HG03575 (cell line): ENCODE data around the gene KLB.
"Not testable (repeated sequence)": the region's sequence is repeated elsewhere in the genome, so short reads cannot be mapped to it uniquely, and the experiment has no call there.

ENCODE experiments used
- ATAC-seq: cut with Tn5 transposase; IDR thresholded peaks from one replicate; pipeline ENCODE4 v1.9.1; 2021; ENCODE audit not compliant: unreplicated experiment, insufficient number of reproducible peaks, low FRiP score; ENCODE audit errors: extremely low read depth

The KLB gene

DNA sequence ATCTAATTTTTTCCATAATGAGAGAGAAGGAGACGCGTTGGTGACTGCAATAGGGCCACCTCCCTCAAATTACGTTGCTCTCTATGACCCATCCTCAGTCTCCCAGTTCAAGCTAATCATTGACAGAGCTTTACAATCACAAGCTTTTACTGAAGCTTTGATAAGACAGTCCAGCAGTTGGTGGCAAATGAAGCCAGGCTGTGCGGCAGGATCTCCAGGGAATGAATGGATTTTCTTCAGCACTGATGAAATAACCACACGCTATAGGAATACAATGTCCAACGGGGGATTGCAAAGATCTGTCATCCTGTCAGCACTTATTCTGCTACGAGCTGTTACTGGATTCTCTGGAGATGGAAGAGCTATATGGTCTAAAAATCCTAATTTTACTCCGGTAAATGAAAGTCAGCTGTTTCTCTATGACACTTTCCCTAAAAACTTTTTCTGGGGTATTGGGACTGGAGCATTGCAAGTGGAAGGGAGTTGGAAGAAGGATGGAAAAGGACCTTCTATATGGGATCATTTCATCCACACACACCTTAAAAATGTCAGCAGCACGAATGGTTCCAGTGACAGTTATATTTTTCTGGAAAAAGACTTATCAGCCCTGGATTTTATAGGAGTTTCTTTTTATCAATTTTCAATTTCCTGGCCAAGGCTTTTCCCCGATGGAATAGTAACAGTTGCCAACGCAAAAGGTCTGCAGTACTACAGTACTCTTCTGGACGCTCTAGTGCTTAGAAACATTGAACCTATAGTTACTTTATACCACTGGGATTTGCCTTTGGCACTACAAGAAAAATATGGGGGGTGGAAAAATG, at the start of gene KLB:
KLB (plus strand) TSS at position 168 of the 821 bp plus-strand sequence; CDS start at position 188, 20 bp downstream.
- ATAC-seq: no peak

DNA sequence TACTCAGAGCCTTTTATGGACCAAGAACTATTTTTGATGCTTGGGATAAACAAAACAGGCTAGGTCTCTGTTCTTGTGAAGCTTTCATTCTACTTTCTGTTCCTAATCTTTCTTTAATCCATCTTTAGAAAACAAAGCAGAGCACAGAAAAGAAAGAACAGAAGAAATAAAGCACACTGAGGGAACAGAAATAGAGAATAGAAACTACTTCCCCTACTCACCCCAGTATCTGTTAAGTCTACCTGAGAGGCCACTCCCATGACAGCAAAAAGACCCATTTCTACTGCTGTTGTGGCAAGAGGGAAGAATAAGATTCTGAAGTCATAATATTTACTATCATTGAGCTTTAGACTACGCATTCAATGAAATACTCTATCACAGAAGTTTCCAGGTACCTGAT, 49.7 kb upstream of the KLB start:
- ATAC-seq: no peak

DNA sequence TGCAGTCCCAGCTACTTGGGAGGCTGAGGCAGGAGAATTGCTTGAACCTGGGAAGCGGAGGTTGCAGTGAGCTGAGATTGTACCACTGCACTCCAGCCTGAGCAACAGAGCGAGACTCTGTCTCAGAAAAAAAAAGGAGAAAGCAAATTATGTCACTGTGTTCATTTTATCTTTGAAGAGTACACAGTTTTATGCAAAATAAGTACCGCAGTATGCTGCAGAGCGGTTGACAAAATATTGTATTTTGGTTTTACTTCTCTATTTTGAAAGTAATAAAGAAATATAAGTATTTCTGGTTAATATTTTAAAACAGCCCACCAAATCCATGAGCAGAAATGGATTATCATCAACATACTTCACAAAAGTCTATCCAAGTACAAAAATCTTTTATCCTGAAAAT, 46.1 kb upstream of the KLB start:
- not testable (repeated sequence) for ATAC-seq

DNA sequence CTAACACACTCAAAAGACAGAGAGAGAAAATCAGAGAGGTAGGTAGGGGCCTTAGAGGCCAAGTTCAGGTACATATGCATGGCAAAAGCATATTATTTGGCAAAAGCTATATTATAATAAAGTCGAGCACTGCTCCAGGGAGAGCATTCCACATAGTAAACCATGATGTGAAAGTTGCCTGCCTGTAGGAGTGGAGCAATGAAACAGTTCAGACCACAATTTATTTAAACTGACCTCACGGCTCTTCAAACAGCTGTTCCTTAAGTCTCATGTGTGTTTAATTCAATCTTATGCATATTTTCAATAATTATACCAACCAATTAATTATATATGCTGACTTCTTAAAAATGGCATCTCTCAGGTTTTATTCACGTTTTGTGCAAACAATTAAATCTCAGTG, 43.9 kb upstream of the KLB start:
- no peak for ATAC-seq

DNA sequence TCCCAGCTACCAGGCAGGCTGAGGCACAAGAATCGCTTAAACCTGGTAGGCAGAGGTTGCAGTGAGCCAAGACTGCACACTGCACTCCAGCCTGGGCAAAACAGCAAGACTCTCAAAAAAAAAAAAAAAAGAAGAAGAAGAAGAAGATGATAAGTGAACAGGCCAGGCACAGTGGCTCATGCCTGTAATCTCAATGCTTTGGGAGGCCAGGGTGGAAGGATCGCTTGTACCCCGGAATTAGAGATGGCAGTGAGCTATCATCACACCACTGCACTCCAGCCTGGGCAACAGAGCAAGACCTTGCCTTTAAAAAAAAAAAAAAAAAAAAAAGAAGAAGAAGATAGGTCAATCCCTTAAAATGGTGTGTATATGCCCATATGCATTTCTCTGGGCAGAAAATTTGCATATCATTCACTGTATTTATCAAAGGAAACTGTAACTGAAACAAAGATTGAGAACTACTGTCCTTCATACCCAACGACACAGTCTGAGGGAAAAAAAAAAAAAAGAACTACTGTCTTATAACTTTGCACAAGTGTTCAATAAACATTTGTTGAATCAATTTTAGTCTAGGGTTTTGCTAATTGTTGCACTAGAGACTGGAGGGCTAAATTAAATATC, 42.8 kb upstream of the KLB start:
- no peak for ATAC-seq

DNA sequence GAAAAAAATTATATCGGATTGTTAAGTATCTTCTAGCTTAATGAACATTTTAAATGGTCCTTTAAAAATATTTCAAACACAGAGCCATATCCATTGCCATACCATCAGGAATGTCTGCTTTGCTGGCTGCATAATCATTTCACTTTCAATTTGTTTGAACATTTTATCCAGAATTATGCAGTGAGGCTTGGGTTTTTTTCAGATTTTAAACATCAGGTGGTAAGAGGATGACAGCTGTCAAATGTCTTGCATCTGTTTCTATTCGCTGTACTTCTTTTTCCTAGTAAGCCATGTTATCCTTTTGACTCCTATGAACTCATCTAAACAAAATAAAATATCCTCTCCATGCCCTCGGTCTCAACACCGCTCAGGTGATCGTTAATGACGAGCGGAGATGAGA, 41.4 kb upstream of the KLB start:
- no peak for ATAC-seq

DNA sequence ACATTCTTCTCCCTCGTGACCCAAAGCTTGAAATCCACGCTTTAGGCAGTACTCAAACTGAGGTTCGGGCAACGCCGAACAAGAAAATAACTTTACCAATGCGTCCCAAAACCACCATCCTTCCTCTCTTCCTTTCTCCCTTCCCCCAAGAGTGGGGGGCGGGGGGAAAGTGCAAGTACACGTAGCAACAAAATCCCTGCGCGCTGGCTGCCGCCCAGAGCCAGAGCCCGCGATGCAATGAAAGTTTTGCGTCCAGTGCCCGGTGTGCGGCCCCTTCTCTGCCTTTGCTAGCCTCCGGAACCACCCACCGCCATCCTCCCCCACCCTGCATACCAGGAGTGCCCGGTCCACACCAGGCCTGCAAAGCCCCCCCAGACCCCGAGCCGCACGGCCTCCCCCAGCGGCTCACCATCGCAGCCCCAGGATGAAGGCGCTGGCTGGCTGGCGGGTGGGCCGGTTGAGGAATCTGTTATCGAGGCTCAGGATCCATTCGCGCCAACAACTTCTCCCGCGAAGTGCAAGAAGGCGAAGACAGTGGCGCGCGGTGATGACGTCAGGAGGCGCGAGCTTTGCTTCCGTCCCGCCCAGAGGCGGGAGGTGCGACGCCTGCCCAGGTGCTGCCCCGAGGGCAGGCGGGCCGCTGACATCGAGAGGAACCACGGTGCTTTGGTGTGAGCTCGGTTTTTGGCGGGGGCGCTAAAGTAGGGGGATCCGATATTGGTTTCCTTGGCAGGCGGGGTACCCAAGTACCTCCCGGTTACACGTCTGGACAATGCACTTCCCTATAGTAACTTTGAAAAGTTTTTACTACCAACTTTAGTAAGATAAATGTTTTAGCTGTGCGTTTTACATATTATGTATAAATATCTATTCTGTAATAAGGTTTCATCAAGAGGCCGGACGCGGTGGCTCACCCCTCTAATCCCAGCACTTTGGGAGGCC, 40.6 kb upstream of the KLB start, which contains the start of gene RFC1:
RFC1 (minus strand) TSS at position 533 of the 942 bp plus-strand sequence; CDS start at position 412, 121 bp downstream.
- no peak for ATAC-seq

DNA sequence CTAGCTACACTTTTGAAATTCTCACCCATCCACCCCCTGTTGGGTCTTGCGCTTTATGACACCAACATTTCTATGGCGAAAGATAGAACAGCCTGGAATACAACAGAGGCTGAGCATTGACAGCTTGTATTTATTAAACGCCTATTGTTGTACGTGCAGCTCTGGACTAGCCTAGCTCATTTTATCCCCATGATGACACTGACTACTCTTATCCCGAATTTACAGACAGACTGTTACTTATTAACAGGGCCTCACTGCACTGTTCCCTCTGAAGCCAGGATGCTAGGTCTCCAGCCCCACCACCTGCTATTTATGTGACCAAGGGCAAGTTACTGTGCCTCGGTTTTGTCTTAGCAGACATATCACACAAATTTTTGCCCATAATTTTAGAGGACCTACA, 39.6 kb upstream of the KLB start:
- no peak for ATAC-seq

DNA sequence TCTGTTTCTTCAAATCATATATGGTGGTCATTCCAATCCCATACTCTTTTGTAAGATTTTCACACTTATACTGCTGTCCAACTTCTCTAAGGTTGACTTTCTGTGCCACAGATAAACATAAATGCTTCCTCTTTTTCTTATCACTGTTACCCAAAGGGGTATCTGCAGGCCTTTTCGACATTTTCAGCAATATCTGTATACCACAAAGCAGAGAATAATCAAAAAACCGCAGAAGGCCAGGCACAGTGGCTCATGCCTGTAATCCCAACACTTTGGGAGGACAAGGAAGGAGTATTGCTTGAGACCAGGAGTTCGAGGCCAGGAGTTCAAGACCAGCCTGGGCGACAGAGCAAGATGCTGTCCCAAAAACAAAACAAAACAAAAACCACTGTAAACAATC, 37.4 kb upstream of the KLB start:
- ATAC-seq: no peak

DNA sequence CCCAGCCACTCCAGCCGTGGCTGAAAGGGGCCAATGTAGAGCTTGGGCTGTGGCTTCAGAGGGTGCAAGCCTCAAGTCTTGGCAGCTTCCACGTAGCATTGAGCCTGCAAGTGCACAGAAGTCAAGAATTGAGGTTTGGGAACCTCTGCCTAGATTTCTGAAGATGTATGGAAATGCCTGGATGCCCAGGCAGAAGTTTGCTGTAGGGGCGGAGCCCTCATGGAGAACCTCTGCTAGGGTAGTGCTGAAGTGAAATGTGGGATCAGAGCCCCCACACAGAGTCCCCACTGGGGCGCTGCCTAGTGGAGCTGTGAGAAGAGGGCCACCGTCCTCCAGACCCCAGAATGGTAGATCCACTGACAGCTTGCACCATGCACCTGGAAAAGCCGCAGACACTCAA, 35.5 kb upstream of the KLB start:
- not testable (repeated sequence) for ATAC-seq

DNA sequence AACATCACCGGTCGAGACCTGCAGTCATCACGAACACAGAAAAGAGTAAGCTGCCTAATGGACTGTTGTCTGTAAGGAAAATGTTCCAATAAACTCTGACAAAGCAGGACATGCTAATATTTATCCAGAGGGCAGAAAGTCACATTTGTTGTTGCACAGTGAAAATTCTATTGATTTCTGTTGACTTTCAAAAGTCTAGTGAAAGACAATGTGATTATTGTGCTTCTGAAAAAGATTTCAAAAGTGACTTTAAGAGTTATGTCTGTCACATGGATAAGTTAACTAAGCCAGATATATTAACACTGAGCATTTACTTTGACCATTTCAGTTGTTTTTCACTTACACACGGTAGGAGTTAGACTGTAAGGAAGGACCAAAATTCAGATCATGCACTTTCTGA, 31.3 kb upstream of the KLB start:
- no peak for ATAC-seq

DNA sequence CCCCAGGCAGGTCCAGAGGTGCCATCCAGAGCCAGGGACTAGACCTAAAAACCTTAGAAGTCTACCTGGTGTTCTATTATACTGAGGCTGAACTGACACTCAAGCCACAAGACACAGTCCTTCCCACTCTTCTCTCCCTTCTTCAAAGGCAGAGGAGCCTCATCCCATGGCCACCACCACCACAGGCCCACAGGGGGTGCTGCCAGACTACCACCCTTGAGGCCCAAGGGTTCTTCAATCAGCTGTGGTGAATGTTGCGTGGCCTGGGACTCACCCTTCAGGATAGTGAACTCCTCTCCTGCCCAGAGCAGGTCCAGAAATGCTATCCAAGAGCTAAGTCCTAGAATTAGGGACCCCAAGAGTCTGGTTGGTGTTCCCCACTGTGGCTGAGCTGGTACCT, 23.0 kb upstream of the KLB start:
- no peak for ATAC-seq

DNA sequence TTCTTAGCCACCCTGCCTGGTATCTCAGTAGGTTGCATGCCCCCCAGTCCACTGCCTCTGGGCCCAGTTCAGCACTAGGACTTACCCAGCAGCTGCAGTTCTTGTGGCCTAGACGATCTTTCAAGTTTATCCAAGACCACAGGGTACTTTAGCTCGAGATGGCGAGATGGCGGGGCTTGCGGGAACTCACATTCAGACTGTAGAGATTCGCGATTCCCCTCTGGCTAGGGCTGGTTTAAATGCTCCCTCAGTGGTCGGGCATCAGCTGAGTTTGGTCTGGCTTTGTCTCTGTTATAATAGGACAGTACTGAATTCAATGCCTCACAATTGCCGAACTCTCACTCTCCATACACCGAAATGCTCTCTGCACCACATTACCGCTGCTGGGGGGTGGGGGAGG, 22.2 kb upstream of the KLB start:
- no peak for ATAC-seq

DNA sequence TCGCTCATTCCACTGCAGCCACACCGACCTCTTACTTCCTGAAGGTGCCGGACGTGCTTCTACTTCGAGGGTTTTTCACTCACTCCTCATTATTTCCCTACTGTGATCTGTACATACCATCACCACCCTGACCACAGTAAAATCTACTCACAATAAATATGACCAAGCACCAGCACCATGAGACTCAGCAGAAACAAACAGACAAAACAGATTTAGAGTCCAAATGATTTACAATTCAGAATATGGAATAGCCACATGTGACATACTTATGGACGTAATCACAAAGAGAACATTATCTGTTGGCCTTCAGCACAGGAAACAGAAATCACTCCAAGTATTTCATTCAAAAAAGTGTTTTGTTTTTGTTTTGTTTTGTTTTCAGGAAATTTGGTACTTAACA, 16.1 kb upstream of the KLB start:
- ATAC-seq: no peak

DNA sequence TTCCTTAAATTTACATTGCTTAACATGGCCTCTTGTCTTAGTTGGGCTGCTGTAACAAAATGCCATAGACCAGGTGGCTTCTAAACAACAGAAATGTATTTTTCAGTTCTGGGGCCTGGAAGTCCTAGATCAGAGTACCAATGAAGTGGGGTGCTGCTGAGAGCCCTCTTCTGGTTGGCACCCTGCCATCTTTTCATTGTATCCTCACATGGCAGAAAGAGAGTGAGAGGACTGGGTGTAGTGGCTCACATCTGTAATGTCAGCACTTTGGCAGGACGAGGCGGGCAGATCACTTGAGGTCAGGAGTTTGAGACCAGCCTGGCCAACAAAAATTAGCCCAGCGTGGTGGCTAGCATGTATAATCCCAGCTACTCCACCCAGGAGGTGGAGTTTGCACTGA, 12.0 kb upstream of the KLB start:
- no peak for ATAC-seq

DNA sequence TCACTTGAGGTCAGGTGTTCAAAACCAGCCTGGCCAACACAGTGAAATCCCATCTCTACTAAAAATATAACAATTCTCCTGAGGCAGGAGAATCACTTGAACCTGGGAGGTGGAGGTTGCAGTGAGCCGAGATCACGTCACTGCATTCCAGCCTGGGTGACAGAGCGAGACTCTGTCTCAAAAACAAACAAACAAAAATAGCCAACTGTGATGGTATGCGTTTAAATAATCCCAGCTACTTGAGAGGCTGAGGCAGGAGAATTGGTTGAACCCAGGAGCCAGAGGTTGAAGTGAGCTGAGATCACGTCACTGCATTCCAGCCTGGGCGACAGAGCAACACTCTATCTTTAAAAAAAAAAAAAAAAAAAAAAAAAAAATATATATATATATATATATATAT, 5.1 kb upstream of the KLB start:
- not testable (repeated sequence) for ATAC-seq

DNA sequence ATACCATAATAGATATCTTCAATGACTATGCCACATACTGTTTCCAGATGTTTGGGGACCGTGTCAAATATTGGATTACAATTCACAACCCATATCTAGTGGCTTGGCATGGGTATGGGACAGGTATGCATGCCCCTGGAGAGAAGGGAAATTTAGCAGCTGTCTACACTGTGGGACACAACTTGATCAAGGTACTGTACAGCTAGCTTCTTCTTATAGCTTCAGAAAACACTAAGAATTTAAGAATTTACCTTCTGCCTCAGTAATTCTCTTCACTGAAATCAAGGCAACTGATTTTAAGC, 805 bp downstream of the KLB start:
- no peak for ATAC-seq

DNA sequence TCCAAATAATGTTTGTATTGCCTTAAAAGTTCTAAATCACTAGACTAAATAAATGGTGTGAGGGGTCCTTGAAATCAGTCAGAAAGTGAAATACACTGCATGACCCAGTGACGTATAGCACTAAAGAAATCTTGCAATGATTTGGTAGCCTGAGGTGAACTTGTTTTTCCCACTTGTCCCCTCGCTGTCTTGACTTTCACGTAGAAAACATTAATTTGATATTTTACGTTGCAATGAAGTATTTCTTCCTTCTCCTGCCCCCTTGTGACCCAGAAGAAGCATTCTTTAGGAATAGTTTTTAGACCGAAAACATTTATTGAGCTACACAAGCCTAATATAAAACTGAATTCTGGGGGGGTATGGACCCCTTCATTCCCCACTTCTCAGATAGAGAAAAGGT, 3.7 kb downstream of the KLB start:
- ATAC-seq: no peak

DNA sequence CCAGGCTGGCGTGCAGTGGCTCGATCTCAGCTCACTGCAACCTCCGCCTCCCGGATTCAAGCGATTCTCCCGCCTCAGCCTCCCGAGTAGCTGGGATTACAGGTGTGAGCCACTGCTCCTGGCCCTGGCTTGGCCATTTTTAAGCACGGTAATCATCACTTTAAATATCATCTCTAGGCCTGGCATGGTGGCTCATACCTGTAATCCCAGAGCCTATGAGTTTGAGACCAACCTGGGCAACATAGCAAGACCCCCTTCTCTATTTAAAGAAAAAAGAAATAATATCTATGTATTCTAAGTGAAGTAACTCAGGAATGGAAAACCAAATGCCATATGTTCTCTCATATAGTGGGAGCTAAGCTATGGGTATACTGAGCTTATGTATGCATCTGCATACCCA, 4.8 kb downstream of the KLB start:
- not testable (repeated sequence) for ATAC-seq
